HepG2 (cell line): ENCODE results near the gene KIZ. TPM values are rescaled to one million over a fixed set of nuclear protein-coding genes. Genes with fewer than 3 reads are reported as not detected.

ENCODE experiments used
- HNF4A ChIP-seq: sonication (generic); formaldehyde crosslinking; IDR thresholded peaks from 2 replicates; pipeline ENCODE4 v1.4.0; 2020; ENCODE audit warnings: missing genetic modification reagents
- KDM2A ChIP-seq: sonication (generic); formaldehyde crosslinking; IDR thresholded peaks from 2 replicates; pipeline ENCODE4 v1.4.0; 2020; ENCODE audit warnings: low read depth, missing genetic modification reagents, borderline replicate concordance
- NCOA1 ChIP-seq: sonication (generic); formaldehyde crosslinking; IDR thresholded peaks from 2 replicates; pipeline ENCODE4 v1.9.0; 2021; ENCODE audit warnings: missing genetic modification reagents
- PHF8 ChIP-seq: sonication (generic); formaldehyde crosslinking; IDR thresholded peaks from 2 replicates; pipeline ENCODE4 v1.5.0; 2020; ENCODE audit warnings: missing genetic modification reagents
- RFXANK ChIP-seq: IDR thresholded peaks from 2 replicates; pipeline ENCODE4 v1.6.1; 2016
- SKIL ChIP-seq: sonication (generic); formaldehyde crosslinking; IDR thresholded peaks from 2 replicates; pipeline ENCODE4 v1.8.0; 2022; ENCODE audit warnings: missing genetic modification reagents, mild to moderate bottlenecking, moderate library complexity, borderline replicate concordance
- ZBTB40 ChIP-seq, 2 experiments: fragments of 450-650 bp in 1 of 2; sonication (generic) in 1 of 2; formaldehyde crosslinking in 1 of 2; IDR thresholded peaks; 2 replicates each; pipeline versions ENCODE4 v1.6.1 to v1.8.0; 2016 to 2022; ENCODE audit warnings: antibody characterized with exemption in 1 of 2, mild to moderate bottlenecking in 1 of 2, missing genetic modification reagents in 1 of 2
- ZNF460 ChIP-seq: sonication (generic); formaldehyde crosslinking; IDR thresholded peaks from 2 replicates; pipeline ENCODE4 v1.5.1; 2020; ENCODE audit warnings: missing genetic modification reagents, mild to moderate bottlenecking, borderline replicate concordance
- ZNF563 ChIP-seq: sonication (generic); formaldehyde crosslinking; IDR thresholded peaks from 2 replicates; pipeline ENCODE4 v1.8.0; 2022; ENCODE audit warnings: mild to moderate bottlenecking, moderate library complexity, missing genetic modification reagents
- ZNF615 ChIP-seq: sonication (generic); formaldehyde crosslinking; IDR thresholded peaks from 2 replicates; pipeline ENCODE4 v1.5.0; 2020; ENCODE audit warnings: mild to moderate bottlenecking, missing genetic modification reagents, borderline replicate concordance
- ZNF639 ChIP-seq: conservative IDR thresholded peaks from 2 replicates; pipeline ENCODE4 v1.6.1; 2018; ENCODE audit warnings: missing genetic modification reagents
- ZNF788 ChIP-seq: sonication (generic); formaldehyde crosslinking; IDR thresholded peaks from 2 replicates; pipeline ENCODE4 v1.5.0; 2020; ENCODE audit warnings: mild to moderate bottlenecking, missing genetic modification reagents, borderline replicate concordance
- ZSCAN31 ChIP-seq: sonication (generic); formaldehyde crosslinking; IDR thresholded peaks from 2 replicates; pipeline ENCODE4 v1.5.0; 2020; ENCODE audit warnings: low read depth, mild to moderate bottlenecking, missing genetic modification reagents
- polyA plus RNA-seq, 8 experiments: library from polyadenylated mRNA; depleted of rRNA in 3 of 8; stranded (reverse) in 7 of 8; unstranded in 1 of 8; fragments of >200 nt; fragmentation: Illumina TruSeq in 4 of 8; extraction: Trizol in 4 of 8; gene quantifications; 2 replicates each; pipeline versions ENCODE4 v1.2.1 to v1.2.3, GENCODE V29; 2011 to 2016; ENCODE audit warnings: low read depth in 4 of 8, missing spikeins in 1 of 8, mixed read lengths in 1 of 8; ENCODE audit not compliant: insufficient read depth in 1 of 8
- total RNA-seq, 5 experiments: library from RNA; depleted of rRNA; stranded (reverse); fragments of >200 nt; fragmentation: Illumina TruSeq; extraction: Trizol; gene quantifications; 2 replicates each; pipeline ENCODE4 v1.2.3, GENCODE V29; 2016; ENCODE audit warnings: low read depth in 1 of 5
- TF ChIP-seq, protein P1 (sequence below): sonication (generic); formaldehyde crosslinking; IDR thresholded peaks from 2 replicates; pipeline ENCODE4 v1.4.0; 2020; ENCODE audit warnings: missing genetic modification reagents

The KIZ gene
- total and polyA plus RNA-seq, 2 of the 13 experiments (the other 11 are each of a cell fraction or from before 2014, with no cell fraction given): 46.3 to 114 TPM

DNA sequence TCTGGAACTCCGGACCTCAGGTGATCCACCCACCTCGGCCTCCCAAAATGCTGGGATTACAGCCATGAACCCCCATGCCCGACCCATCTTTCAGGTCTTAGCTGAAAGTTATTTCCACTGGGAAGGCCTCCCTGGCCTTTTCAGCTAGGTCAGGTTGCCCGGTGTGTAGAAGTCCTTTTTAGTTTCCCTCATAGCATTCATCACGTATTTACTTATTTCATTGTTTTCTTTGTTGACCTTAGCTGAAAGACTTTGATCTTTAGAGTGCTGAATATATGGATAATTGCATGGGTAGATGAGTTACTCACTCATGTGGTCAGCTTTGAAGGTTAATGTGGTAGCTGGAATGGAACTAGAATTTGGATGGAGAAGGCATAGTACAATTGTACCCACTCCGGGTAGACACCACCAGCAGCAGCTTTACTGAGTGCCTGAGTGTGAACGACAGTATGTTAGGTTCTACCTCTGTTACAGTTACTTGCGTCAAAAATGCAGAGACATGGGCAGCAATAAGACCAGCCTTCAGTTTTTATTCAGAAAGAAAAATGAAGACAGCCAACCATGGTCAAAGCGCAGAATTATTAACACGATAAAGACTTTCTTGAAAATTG, 9.1 kb downstream of the KIZ start (continued):
- no peak for TF ChIP-seq ZBTB40 (IDR thresholded peaks at IDR 0.05)
- TF ChIP-seq ZBTB40 (CRISPR knock-in tag; IDR thresholded peaks at IDR 0.05): no peak; the same call in 1 of the 2 replicates
- no peak for TF ChIP-seq ZNF563 (CRISPR knock-in tag)
- peak; percentile 98 for TF ChIP-seq HNF4A (CRISPR knock-in tag)
- peak; percentile 65; the same call in 1 of the 2 replicates for TF ChIP-seq ZNF639 (CRISPR knock-in tag)
- no peak for TF ChIP-seq ZNF615 (CRISPR knock-in tag)
- TF ChIP-seq ZNF788: no peak; the same call in 1 of the 2 replicates
- TF ChIP-seq PHF8 (CRISPR knock-in tag): no peak
- no peak for TF ChIP-seq ZSCAN31 (CRISPR knock-in tag)
- TF ChIP-seq KDM2A: no peak; the same call in 1 of the 2 replicates
- TF ChIP-seq SKIL (CRISPR knock-in tag): 0 out of 2 replicates have a peak, but pooled peaks have one; percentile 37
- no peak for TF ChIP-seq ZNF460 (CRISPR knock-in tag)
- TF ChIP-seq NCOA1: no peak
- TF ChIP-seq RFXANK (CRISPR knock-in tag): peak; percentile 94; the same call in 1 of the 2 replicates
- TF ChIP-seq, protein P1, sequence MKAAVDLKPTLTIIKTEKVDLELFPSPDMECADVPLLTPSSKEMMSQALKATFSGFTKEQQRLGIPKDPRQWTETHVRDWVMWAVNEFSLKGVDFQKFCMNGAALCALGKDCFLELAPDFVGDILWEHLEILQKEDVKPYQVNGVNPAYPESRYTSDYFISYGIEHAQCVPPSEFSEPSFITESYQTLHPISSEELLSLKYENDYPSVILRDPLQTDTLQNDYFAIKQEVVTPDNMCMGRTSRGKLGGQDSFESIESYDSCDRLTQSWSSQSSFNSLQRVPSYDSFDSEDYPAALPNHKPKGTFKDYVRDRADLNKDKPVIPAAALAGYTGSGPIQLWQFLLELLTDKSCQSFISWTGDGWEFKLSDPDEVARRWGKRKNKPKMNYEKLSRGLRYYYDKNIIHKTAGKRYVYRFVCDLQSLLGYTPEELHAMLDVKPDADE: no peak
